Measurements from ENCODE around the gene ZNF511.

ZNF511 gene

GRCh38 chr10:133274751-133275683, 33.7 kb upstream of the ZNF511 start:
- DNase-seq = peak; percentile 87

DNA sequence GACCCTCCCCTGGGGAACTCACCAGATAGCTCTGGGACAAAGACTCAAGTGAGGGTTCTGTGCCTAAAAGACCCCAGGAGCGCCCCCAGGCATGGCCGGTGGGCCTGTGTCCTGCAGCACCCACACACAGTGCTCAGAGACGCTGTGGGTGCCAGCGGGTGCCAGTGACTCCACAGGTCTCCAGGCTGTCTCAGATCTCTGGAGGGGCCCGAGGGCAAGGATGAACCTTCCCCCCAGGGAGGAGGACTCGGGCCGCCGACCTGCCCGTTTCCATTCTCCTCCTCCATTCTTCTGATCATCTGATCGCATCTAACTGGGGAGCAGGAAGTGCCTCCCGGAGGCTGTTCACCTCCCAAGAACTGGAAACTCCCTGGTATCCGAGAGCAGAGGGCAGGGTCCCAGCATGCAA, 33.0 kb upstream of the ZNF511 start:
- peak; percentile 72 for DNase-seq

GRCh38 chr10:133276100-133276434, 32.6 kb upstream of the ZNF511 start:
- no peak for DNase-seq

GRCh38 chr10:133276435-133277201, 32.1 kb upstream of the ZNF511 start, which contains the start of gene ADAM8:
ADAM8 (minus strand) TSS chr10:133276868; CDS start chr10:133276817, 51 bp downstream.
- peak; percentile 74 for DNase-seq

DNA sequence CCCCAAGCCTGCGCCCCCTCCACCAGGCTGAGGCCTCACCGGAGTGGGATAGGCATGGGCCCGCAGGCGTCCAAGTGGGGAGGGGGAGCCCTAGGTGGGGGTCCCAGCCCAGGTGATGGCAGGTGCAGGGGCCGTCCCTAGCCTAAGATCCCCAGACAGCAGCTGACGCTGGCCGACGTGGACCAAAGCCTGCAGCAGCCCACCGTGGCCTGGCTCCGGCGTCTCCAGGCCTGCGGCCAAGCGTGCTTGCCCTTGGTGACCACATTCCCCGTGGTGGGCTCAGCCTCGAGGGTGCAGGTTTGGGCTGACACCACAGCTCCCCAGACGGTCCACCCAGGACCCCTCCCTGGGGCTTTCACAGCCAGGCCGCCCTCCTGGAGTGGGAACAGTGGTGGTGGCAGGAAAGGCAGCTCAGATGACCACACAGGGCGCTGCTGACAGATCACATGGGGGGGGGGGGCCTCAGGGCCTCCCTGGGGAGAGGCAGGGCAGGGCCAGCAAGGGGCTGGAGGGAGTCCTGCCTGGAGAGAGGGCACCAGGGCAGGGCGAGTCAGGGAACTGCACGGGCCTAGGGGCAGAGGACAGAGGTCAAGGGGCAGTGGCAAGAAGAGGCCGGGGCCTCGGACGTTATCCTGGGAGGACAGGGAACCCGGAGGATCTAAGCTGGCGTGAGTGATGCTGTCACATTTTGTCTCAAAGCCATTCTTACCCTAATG, 31.3 kb upstream of the ZNF511 start:
- DNase-seq = no peak

DNA sequence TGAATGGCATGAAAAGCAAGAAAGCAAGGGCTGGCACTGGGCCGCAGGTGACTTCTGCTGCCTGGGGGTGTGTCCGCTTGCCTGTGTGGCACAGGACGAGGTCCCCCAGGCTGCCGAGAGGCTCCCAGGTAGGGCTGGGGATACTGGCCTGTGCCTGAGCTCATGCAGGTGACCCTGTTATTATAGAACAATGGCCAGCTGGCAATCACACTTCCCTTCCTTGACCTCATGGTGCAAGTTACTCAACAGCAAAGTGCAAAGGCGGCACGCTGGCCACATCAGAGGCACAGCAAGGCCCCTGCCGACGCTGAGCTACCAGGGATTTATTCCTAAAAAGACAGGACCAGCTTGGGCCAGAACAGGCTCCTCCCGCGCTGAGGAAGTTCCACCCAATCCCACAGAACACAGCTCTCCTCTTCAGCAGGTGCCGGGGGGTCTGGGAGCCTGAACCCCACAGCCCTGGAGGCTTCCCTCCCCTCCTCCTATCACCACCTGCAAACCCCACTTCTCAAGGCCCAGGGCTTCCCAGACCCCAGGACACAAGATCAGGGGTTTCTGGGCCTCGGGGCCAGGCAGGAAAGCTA, 30.6 kb upstream of the ZNF511 start:
- DNase-seq = no peak

DNA sequence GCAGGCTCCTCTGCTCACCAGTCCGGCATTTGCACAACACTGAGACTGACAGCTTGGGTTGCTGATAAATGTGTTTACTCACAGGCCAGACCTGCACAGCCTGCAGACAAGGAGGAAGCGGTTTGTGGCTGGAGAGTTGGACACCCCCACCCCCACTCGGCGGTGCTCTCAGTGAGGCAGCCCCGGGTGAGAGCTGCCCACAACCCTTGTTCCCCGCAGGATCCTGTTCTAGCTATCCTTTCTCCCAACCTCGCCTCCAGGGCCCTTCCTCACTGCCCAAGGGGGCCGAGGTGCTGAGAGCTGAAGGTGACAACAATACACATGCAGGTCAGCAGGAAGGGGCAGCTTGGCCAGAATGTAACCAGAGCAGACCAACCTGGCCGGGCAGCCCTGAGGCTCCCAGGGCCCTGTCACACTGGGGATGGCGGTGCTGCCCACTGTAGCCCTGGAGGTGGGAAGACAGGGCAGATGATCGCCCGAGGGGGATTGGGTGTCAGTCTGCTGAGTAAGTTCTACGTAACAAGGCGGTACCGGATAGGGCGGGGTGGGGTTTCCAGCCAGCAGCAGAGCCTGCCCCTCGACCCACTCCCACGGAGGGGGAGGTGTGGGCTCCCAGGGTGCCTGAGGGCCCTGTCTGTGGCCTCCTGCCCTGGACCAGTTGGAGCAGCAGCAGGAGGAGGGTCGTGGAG, 30.0 kb upstream of the ZNF511 start:
- peak; percentile 89 for DNase-seq

- DNase-seq = peak; percentile 54
Measured at GRCh38 chr10:133279326-133280226, 29.1 kb upstream of the ZNF511 start.

DNA sequence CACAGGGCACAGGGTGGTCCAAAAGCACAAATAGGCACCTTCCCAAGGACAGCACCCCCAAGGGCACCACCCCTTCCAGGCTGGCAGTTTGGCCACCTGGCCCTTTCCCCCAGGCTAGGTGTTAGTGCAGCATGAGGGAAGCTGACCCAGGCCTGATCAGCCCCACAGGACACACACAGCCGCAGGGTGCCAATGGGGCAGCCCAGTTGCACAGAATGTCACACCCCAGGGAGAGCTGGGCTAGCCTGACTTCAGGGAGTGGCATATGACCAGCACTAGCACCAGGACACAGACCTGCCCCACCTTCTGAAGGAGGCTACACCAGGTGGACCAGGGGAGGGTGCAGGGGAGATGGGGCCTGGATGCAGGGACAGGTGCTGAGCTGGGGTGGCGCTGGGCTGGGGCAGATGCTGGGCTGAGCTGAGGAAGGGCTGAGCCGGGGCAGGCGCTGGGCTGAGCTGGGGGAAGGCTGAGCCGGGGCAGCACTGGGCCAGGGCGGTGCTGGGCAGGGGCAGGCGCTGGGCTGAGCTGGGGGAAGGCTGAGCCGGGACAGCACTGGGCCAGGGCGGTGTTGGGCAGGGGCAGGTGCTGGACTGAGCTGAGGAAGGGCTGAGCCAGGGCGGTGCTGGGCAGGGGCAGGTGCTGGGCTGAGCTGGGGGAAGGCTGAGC, 28.2 kb upstream of the ZNF511 start:
- DNase-seq = no peak

GRCh38 chr10:133281084-133281483, 27.6 kb upstream of the ZNF511 start:
- DNase-seq = no peak

- no peak for DNase-seq
Measured at GRCh38 chr10:133281628-133282372, 26.9 kb upstream of the ZNF511 start.

DNA sequence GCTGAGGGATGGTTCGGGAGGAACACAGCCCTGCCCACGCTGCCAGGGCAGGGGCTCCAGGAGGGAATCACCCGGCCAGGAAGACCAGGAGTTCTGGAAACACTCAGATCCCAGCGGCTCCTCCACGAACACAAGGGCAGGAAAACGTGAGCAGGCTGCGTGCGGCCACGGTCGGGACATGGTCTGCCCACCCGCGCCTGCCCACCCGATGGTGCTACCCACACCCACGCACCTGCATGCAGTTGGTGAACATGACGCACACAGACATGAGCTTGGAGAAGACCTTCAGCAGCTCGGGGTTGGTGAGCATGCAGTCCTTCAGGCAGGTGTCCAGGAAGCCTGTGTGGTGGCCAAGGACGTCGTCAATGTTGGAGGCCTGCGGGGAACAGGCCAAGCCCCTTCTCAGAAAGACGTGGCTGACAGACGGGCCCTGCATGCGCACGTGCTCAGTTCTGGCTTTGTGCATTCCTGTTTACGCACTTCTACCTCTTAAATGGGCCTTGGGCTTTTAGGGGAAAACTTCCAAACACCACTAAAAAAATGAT, 25.8 kb upstream of the ZNF511 start:
- DNase-seq = no peak

GRCh38 chr10:133283931-133284330, 24.8 kb upstream of the ZNF511 start:
- DNase-seq = no peak

GRCh38 chr10:133285217-133285616, 23.5 kb upstream of the ZNF511 start:
- no peak for DNase-seq

DNA sequence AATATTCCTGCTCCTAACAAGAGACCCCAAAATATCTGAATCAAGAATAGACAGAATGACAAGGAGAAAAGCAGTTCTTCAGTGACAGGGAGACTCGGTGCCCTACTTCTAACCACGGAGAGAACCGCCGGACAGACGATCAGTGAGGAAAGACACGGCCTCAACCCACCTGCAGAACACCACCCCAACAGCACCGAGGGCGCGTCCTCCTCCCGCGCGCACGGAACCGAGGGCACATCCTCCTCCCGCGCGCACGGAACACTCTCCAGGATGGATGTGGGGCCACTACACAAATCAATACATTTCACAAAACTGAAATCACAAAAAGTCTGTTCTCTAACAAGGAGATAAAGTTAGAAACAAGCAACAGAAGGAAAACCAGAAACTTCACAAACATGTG, 22.3 kb upstream of the ZNF511 start:
- DNase-seq = no peak

DNA sequence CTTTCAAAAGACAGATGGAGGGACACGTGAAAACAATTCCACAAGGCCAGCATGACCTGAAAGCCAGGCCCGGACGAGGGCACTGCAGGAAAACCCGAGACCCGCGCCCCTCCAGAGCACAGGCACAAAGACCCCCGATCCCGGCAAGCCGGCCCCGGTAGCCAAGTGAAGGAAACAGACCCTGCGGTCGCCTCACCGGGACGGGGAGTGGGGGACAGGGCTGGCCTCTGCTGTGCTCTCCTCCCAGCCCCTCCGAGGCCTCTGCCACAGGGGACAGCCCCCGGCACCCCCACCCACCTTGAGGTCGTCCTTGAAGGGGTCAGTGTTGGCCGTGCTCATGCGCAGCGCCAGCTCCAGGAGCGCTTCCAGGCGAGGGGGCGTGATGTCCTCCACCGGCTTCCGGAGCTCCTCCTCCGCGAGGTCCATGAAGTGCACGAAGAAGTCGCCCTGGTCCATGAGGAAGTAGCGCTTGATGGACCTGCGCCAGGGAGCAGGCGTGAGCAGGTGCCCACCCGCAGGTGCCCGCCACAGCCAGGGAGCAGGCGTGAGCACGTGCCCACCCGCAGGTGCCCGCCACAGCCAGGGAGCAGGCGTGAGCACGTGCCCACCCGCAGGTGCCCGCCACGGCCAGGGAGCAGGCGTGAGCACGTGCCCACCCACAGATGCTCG, 20.7 kb upstream of the ZNF511 start:
- no peak for DNase-seq

- no peak for DNase-seq
Measured at GRCh38 chr10:133289761-133290160, 19.0 kb upstream of the ZNF511 start.

DNA sequence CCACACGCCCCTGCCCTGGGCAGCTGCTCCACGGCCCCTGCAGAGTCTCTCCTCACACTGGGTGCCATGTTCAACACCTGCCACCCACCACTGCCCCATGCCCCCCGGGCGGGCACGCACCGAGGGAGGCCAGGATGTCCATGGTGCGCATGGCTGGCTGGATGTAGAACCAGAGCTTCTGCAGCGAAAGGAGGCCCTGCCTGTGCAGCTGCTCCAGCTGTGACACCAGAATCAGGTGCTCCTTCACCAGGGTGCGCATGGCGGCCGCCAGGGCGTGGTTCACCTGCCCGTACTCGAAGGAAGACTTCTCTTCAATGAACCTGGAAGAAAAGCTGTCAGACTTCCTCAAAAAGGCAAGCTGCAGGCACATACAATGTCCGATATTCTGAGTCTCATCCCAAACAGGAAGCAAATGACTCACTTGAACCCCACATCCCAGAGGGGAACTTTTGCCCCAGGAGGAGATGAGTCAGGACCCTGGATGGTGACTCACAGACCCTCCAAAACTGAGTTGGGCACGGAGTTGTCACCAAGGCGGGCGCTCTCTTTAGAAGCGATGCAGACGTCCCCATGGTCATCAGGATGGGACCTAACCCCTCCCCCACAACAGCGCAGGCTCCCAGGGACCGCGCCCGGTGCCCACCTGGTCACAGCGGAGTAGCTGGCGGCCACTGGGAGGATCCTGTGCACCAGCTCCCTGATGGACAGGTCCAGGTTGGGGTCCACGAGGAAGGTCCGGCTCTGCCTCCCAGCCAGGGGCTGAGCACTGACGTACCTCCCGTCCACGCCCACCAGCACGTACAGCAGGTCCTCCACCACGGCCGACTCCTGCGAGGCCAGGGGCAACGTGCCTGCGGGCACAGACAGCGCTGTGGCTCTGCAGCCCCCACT, 15.6 kb upstream of the ZNF511 start:
- DNase-seq = peak; percentile 81
